ENCODE data around the gene CCT7.

DNA sequence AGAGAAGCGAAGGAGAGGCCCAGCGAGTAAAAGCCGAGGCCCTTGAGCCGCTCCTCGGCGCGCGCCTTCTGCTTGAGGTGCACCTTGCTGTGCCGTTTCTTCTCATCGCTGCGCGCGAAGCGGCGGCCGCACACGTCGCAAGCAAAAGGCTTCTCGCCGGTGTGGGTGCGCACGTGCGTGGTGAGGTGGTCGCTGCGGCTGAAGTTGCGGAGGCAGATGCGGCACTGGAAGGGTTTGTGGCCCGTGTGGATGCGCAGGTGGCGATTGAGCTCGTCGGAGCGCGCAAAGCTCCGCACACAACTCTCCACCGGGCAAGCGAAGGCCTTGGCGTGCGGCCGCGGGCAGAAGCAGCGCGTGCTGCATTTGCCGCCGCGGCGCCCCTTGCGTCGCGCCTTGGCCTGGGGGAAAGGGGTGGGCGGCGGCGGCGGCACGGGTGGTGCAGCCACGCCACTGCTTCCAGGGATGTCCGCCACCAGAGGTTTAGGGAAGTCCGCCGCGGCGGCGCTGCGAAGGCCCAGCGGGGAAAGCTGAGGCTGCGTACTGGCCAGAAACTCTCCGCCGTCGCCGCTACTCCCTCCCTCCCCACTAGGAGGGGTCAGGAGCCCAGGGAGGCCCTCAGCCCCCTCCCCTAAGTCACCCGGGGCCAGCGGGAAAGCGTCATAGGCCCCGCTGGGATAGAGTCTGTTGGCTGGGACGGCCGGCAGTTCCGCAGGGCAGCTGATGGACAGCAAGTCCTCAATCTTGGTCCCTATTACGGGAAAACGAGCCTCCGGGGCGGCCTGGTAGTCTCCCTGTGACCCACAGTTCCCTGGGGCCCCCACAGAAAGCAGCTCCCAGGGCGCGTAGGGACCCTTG lies 57.6 kb downstream of the CCT7 start:
- TF ChIP-seq POLR2A (IDR thresholded peaks at IDR 0.05; ENCODE audit: low read length) (no peak), GATA3 (IDR thresholded peaks at IDR 0.05; ENCODE audit: borderline replicate concordance) (no peak), CBX2 (IDR thresholded peaks at IDR 0.05; ENCODE audit: borderline replicate concordance, low read depth) (no peak)
- TF ChIP-seq, protein P1, sequence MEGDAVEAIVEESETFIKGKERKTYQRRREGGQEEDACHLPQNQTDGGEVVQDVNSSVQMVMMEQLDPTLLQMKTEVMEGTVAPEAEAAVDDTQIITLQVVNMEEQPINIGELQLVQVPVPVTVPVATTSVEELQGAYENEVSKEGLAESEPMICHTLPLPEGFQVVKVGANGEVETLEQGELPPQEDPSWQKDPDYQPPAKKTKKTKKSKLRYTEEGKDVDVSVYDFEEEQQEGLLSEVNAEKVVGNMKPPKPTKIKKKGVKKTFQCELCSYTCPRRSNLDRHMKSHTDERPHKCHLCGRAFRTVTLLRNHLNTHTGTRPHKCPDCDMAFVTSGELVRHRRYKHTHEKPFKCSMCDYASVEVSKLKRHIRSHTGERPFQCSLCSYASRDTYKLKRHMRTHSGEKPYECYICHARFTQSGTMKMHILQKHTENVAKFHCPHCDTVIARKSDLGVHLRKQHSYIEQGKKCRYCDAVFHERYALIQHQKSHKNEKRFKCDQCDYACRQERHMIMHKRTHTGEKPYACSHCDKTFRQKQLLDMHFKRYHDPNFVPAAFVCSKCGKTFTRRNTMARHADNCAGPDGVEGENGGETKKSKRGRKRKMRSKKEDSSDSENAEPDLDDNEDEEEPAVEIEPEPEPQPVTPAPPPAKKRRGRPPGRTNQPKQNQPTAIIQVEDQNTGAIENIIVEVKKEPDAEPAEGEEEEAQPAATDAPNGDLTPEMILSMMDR (IDR thresholded peaks at IDR 0.05) = no peak
